SU-DHL-6 (cell line): ENCODE measurements around the gene FOXK1.

Experiments used
- EZH2phosphoT487 ChIP-seq: fragments of 200-600 bp; sonication (generic), shearing (Covaris generic); conservative IDR thresholded peaks from 2 replicates; pipeline ENCODE4 v1.6.1; 2018; ENCODE audit warnings: mild to moderate bottlenecking, antibody characterized with exemption, low read length, moderate library complexity, mixed read lengths
- TF ChIP-seq, protein P1 (sequence below): fragments of 200-600 bp; sonication (generic); IDR thresholded peaks from one replicate; pipeline ENCODE4 v1.5.1; 2017; ENCODE audit warnings: antibody characterized with exemption, mild to moderate bottlenecking, low read length, moderate library complexity; ENCODE audit not compliant: insufficient read depth, poor library complexity, severe bottlenecking

- TF ChIP-seq EZH2phosphoT487, result no peak
- TF ChIP-seq, protein P1, sequence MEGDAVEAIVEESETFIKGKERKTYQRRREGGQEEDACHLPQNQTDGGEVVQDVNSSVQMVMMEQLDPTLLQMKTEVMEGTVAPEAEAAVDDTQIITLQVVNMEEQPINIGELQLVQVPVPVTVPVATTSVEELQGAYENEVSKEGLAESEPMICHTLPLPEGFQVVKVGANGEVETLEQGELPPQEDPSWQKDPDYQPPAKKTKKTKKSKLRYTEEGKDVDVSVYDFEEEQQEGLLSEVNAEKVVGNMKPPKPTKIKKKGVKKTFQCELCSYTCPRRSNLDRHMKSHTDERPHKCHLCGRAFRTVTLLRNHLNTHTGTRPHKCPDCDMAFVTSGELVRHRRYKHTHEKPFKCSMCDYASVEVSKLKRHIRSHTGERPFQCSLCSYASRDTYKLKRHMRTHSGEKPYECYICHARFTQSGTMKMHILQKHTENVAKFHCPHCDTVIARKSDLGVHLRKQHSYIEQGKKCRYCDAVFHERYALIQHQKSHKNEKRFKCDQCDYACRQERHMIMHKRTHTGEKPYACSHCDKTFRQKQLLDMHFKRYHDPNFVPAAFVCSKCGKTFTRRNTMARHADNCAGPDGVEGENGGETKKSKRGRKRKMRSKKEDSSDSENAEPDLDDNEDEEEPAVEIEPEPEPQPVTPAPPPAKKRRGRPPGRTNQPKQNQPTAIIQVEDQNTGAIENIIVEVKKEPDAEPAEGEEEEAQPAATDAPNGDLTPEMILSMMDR, result no peak
Observed at GRCh38 chr7:4725850-4726450, 43.9 kb downstream of the FOXK1 start.
